ENCODE results near the gene CARD14.
"Not testable (repeated sequence)": the region's sequence is repeated elsewhere in the genome, so short reads cannot be mapped to it uniquely, and the experiment has no call there.

CARD14 gene

DNA sequence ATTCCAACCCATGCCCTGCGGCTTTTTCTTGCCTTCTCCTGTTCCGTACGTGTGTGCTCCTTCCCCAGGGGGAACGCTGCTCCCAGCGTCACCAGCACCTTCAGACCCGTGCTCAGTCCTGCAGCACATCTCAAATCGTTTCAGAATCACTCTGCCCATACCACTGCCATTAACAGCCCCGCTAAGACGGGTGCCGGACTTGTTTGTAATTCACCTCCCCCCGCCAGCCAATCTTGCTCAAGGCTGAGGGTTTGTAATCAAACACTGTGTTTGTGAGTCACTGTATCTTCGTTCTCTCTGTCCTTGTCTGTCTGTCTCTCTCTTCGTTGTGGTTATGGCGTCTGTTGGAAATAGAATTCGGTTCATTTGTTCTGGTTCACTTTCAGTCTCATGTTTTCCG, 17.3 kb downstream of the CARD14 start:
- no peak for DNase-seq

DNA sequence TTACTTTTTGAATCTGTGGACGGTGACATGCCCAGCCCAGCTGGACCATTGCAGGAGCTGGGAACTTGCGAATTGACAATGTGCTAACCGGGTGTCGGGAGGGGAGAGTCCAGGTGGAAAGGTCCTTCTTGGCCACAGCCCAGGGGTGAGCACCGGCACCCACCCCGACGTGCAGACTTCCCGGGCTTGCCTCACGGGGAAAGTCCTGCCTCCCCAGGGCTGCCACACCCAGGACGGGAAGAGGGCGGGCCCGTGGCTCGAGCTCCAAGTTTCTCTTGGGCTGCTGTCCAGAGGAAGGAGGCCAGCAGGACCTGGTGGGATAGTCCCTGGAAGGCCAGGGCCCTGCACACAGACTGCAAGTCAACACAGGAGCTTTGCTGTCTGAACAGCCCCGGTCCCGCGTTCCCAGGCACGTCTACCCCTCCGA, 17.7 kb downstream of the CARD14 start:
- no peak for DNase-seq

DNA sequence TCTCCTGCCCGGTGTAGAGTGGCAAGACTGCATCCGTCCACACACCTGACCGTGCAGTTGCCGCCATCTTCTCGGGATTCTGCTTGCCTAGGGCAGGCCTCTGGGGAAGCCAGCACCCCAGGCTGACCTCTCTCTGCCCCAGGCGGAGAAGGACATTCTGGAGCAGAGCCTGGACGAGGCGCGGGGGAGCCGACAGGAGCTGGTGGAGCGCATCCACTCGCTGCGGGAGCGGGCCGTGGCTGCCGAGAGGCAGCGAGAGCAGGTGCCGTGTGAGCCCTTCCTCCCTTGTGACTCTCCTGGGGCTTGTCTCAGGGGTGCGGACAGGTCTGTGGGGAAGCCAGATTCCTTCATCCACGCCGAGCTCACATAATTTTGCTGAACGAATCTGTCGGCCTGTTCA, 19.8 kb downstream of the CARD14 start:
- DNase-seq, result no peak

DNA sequence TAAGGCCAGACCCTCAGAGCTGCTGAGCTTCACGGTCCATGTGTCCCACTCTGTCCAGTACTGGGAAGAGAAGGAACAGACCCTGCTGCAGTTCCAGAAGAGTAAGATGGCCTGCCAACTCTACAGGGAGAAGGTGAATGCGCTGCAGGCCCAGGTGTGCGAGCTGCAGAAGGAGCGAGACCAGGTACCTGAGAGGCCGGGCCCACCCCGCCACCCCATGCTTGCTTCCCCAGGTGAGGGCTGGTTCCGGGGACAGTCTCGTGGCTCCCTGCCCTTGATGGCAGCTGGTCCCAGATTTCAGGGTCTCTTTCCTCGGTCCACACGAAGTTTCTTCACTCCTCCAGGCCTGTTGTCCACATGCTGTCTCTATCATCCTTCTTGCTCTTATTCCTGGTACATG, 20.9 kb downstream of the CARD14 start:
- no peak for DNase-seq

DNA sequence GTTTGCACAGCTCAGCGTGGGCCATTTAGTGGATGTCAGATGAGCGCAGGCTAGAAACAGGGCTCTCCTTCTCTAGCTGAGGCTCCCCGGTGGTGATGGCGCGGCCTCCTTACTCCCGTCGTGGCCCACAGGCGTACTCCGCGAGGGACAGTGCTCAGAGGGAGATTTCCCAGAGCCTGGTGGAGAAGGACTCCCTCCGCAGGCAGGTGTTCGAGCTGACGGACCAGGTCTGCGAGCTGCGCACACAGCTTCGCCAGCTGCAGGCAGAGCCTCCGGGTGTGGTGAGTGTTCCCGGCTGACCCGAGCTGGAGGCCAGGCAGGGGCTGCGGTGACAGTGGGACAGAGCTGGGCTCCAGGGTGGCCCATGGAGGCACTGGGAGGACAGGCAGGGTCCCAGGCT, 21.4 kb downstream of the CARD14 start:
- no peak for DNase-seq

DNA sequence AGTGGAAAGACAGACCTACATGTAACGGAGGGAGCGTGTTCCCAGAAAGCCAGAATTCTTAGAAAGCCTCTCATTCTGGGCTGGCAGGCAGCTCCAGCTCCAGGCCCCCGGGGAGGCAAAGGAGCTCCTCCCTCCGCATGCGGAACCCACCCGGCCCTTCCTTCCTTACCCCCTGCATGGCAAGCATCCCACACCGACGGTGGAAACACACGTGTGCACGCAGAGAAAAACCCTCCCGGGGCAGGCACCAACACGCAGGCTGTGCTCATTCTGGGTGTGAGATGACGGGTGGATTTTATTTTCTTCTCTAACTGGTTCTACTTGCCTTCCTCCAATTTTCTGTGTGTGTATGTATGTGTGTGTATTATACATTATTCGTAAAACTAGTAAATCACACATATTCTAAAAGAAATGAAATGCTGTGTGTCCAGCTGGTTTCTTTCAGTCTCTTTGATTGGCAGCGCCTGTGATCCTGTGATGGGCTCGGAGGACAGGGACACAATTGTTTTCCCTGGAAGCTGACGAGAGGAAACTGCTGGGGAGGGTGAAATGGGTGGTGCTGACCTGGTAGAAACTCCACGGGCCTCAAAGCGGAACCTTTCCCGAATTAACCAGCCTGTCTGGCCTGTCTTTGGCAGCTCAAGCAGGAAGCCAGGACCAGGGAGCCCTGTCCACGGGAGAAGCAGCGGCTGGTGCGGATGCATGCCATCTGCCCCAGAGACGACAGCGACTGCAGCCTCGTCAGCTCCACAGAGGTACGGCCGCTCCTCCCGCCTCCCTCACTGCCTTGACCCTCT, 22.2 kb downstream of the CARD14 start:
- no peak for DNase-seq

DNA sequence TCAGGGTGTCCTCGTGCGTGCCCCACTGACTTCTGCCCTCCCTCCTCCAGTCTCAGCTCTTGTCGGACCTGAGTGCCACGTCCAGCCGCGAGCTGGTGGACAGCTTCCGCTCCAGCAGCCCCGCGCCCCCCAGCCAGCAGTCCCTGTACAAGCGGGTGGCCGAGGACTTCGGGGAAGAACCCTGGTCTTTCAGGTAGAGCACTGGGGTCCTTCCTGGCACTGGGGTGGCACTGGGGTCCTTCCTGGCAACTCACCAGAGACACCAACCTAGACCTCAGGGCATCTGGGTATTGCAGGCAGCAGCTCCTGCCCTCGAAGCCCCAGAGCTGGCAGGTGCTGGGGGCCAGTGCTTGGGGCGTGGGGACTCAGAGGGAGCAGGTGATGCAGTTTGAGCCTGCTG, 25.3 kb downstream of the CARD14 start:
- no peak for DNase-seq

DNA sequence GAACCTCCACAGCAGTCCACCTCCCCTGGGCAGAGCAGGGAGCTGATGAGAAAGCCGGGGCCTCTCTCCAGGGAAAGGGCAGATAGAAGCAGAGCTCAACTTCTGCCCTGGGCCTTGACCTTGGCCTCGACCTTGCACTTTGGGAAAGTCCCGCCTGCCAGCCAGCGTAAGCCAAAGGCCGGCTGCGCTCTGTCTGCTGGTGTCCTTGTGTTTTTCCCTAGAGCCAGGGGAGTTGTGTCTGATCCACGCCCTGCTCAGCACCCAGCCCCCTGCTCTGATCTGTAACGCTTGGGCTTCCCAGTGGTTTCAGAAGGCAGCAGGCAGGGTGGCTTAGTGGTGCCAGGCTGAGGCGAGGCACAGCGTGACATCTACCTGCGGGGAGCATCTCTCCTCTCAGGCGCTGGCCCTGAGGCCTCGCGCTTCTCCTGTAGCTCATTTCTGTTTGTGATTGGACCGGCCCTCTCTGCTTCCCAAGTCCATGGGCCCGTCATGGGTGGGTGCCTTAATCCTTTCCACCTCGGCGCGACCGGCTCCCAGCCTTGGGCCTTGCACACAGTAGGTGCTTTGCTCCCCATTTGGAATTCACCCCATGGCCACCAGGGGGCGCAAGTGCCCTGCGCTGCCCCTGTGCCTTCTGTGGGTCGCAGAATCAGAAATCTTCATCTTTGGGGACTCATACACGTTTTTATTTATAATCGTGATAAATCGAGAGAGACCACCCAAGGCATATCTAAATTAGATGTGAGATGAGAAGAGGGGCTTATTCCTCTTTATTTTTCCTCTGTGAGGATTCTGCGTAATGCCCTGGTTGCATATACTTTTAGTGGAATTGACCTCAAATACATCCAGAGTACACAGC, 26.1 kb downstream of the CARD14 start:
- DNase-seq, result no peak

DNA sequence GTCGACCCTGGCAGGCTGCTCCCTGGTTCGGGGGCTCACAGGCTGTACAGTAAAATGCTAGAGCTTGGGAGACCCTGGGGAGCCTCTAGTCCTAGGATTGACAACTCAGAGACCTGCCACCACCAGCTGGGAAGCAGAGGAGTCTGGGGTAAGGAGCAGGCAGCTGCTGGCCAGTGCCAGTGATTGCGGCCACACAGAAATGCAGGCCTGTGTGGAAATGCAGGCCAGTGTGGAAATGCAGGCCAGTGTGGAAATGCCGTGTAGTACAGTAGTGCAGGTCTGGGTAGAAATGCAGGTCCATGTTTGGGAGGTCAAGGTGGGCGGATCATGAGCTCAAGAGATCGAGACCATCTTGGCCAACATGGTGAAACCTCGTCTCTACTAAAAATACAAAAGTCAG, 26.8 kb downstream of the CARD14 start:
- DNase-seq, result no peak

DNA sequence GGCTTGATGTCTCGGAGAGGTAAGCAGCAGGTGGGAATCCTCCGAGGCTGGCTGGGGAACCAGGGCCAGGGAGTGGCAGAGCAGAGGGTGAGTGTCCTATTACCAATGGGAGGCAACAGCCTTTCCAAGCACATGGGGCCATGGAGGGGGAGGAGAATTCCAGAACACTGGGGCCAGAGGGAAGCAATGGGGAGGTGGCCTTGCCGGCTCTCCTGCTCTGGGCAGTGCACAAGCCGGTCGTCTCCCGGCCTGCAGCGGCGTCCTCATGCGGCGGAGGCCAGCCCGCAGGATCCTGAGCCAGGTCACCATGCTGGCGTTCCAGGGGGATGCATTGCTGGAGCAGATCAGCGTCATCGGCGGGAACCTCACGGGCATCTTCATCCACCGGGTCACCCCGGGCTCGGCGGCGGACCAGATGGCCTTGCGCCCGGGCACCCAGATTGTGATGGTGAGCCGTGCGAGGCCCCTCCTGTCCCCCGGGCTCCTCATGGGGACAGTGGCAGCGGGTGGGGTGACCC, 28.4 kb downstream of the CARD14 start:
- no peak for DNase-seq

DNA sequence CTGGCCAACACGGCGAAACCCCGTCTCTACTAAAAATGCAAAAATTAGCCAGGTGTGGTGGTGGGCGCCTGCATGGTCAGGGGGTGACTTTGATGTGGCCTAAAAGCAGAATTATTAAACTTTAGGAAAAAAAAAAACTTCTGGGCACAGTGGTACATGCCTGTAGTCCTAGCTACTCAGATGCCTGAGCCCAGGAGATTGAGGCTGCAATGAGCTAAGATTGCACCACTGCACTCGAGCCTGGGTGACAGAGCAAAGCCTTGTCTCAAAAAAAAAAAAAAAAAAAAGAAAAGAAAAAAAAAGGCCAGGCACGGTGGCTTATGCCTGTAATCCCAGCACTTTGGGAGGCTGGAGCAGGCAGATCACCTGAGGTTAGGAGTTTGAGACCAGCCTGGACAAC, 29.5 kb downstream of the CARD14 start:
- DNase-seq, result not testable (repeated sequence)

DNA sequence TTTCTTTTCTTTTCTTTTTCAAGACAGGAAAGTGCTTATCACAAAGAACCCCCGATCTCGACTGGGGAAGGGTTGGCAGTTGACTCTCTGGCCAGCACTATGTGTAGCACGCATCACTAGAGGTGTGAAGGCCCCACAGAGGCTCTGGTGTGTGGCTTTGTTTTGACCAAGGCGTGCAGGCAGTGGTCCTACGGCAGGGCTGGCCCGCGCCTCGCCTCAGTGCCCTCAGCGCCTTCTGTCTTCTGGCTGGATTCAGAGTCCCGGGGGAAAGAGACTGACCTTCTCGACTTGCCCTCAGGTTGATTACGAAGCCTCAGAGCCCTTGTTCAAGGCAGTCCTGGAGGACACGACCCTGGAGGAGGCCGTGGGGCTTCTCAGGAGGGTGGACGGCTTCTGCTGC, 31.6 kb downstream of the CARD14 start:
- no peak for DNase-seq

DNA sequence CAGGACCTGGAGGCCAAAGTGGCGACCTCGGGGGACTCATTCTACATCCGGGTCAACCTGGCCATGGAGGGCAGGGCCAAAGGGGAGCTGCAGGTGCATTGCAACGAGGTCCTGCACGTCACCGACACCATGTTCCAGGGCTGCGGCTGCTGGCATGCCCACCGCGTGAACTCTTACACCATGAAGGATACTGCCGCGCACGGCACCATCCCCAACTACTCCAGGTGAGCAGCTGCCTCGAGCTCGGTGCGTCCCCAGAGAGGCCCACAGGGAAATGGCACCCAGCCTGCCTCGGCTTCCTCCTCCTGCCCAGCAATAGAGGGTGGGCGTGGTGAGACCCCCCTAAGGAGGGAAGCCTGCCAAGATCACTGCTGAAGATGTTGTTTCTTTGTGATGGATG, 32.4 kb downstream of the CARD14 start:
- no peak for DNase-seq

DNA sequence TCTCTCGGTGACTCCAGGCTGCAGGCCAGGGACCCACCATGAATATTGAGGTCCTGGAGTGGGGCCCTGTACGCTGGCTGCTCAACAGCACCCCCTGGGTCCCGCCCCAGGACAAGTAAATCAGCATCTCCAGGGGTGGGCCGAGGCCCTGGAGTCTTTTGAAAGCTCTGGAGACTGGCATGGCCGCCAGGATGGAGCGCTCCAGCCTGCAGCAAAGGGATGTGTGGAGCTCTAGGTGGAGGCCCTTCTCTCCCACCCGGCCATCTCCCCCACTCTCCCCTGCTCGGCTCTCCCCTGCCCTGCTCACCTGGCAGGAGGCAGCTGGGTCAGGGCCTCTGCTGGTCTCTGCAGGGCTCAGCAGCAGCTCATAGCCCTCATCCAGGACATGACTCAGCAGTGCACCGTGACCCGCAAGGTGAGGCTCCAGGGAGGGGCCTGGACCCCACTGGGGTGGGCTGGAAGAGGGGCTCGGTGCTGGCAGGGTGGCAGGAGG, 33.7 kb downstream of the CARD14 start:
- DNase-seq, result no peak

DNA sequence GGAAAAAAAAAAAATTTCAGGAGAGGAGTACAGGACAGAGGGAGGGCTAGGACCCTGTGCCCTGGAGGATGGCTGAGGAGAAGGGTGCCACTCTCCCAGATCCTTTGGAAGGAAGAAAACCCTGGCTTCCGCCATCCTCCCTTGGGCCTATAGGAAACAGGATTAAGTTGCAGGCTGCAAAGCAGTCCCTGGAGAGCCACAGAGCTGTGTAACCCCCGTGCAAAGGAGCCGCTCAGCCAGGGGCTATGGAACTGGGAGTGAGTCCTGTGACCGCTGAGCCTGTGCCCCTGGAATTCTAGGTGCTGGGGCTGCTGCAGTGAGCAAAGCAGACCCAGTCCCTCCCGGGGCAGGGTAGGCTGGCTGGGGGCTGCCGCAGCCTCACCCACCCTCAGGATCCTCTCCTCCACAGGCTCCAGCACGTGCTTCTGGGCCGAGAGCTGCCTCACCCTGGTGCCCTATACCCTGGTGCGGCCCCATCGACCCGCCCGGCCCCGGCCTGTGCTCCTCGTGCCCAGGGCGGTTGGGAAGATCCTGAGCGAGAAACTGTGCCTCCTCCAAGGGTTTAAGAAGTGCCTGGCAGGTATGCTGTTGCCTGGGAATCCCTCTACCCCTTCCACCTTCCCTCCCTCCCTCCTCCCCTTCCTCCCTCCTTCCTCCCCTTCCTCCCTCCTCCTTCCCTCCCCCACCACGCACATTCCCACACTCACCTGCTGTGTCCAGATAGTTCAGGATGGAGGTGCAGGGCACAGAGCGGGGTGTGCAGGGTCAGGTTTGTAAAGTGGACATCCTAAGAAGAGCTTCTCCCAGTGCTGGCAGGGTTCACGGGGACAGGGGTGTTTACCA, 35.0 kb downstream of the CARD14 start:
- DNase-seq, result no peak

DNA sequence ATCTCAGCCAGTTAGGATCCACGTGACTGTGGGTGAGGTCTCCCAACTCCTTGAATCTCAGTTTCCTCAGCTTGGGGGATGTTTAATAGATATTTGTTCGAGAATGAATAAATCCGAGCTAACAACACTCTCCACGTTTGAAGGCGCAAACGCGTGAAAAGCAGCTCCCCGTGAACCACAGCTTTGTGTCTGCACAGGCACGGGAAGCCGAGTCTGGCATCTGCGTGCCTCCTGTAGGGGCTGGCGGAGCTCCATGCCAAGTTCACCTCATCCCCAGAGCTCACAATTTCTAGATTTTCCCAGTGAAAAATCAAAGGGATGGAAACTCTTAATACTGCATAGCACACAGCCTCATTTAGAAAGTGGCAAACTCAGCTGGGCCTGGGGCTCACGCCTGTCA, 36.0 kb downstream of the CARD14 start:
- no peak for DNase-seq

DNA sequence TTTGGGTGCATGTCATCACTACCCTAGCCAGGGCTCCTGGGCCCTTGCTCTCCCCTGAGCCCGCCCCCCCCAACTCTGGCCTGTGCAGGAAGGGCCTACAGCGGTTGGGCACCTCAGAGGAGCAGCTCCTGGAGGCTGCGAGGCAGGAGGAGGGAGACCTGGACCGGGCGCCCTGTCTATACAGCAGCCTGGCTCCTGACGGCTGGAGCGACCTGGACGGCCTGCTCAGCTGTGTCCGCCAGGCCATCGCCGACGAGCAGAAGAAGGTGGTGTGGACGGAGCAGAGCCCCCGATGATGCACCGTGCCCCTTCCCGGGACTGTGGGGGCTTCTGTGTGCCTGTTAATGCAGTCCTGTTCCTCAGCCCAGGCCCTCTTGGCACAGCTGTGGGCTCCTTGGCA, 38.2 kb downstream of the CARD14 start:
- DNase-seq, result no peak

DNA sequence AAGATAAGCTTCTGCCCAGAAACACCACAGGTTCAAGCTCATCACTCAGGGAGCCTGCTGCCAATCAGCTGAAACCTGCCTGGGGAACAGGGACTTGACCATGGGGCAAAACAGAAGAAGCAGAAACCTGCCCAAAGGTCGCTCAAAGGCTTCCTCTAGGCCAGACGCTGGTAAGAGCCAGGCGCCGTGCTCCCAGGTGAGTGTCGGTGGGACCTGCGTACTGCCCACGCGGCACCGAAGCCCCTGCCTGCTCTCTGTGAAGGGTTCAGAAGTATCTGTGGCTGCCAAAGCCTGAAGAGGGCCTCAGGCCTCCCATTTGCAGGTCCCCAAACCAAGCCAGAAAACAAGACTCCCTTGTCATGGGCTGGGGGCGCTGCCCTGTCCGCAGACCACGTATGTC, 39.9 kb downstream of the CARD14 start:
- no peak for DNase-seq

DNA sequence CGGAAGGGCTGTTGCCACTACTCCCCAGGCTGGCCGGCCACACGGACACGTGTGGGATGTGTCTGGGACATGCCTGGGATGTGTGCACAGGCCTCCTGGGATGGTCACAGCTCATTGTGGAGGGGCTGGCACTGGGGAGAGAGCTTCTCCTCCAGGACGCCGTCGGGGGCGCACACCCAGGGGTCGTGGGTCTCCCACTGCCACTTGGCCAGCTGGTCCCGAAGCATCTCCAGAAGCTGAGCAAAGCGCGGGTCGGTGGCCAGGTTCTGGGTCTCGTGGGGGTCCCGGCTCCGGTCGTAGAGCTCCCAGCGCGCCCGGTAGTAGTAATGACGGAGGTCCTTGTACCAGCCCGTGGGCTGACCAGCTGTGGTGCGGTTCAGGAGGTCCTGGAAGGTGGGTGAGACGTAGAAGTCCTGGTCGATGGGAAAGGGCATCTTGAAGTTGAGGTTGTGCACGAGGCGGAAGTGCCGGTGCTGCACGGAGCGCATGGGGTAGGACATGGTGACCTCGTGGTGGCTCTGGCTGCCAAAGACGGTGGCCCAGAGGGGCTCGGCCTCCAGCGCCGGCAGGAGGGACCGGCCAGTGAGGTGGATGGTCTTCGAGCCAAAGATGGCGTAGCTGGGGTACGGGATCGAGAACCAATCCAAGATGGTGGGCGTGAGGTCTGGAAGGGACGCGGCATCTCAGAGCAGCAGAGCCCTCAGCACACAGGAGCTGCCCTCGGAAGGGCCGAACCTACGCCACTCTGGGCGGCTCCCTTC, 40.7 kb downstream of the CARD14 start:
- DNase-seq, result no peak

DNA sequence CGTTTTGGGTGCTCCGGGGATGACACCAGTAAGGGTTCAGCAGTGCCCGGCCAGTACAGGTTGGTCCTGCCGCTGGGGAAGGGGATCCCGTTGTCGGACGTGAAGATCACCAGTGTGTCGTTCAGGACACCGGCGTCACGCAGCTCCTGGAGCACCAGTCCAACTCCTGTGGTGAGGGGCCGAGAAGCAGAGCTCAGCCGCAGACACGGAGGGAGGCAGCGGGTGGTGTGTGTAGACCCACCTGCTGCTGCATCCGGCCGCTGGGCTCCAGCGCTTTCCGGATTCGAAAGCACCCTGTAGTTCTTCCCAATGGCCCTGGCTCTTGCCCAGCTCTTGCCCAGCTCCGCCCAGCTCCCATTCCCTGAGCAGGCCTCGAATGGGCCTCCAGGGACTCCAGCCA, 42.3 kb downstream of the CARD14 start:
- no peak for DNase-seq

DNA sequence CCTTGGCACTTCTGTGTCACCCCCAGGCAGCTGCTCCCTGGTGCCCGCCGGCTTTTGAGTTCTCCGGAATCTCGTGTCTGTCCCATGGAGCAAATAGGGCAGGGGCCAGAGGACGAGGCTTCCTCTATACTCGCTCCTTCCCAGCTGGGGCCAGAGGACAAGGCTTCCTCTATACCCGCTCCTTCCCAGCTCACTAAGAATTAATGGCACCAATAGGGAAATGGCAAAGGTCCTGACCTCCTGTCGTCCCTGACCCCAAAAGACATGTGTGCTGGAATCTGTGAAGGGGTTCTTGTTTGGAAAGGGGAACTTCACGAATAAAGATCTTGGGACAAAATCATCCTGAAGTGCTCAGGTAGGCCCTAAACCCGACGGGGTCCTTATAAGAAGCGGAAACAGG, 42.7 kb downstream of the CARD14 start:
- no peak for DNase-seq

DNA sequence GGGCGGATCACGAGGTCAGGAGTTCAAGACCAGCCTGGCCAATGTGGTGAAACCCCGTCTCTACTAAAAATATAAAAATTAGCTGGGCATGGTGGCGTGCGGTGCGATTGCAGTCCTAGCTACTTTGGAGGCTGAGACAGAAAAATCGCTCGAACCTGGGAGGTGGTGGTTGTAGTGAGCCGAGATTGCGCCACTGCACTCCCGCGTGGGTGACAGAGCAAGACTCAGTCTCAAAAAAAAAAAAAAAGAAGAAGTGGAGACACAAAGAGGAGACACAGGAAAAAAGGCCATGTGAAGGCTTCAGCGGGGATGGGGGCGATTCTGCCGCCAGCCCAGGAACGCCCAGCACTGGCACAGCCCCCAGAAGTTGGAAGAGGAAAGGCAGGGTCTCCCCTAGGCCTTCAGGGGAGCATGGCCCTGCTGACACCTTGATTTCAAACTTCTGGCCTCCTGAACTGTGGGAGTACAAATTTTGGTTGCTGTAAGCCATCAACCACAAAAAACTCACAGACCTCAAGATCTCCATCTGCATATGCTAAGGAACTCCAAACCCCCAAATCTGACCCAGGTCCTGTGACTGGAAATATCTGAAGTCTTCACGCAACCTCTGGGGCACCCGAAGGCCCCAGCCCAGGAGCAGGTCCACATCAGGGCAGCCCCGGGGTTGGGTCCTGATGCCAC, 43.3 kb downstream of the CARD14 start:
- no peak for DNase-seq
